MM.1S (cell line): ENCODE results near the gene NFKBIZ.

Source experiments
- DNase-seq: peaks from one replicate; pipeline ENCODE4 v3.0.0-alpha.2; 2015
- H2AFZ ChIP-seq: fragments of 300-600 bp; sonication (generic); 2 replicates; pipeline ENCODE4 v1.6.0; 2016; ENCODE audit warnings: antibody characterized with exemption, low read length
- H3F3A ChIP-seq: fragments of 300-600 bp; sonication (generic); 2 replicates; pipeline ENCODE4 v1.6.1; 2016; ENCODE audit warnings: mild to moderate bottlenecking, antibody characterized with exemption, low read length, moderate library complexity, mixed read lengths; ENCODE audit not compliant: insufficient read depth
- H3K27ac ChIP-seq: fragments of 300-600 bp; sonication (generic); 2 replicates; pipeline ENCODE4 v1.5.1; 2016; ENCODE audit warnings: mild to moderate bottlenecking, low read length
- H3K27me3 ChIP-seq: fragments of 300-600 bp; sonication (generic); replicated peaks from 2 replicates; pipeline ENCODE4 v1.6.0; 2016; ENCODE audit warnings: low read length; ENCODE audit not compliant: insufficient read depth
- H3K36me3 ChIP-seq: fragments of 300-600 bp; sonication (generic); replicated peaks from 2 replicates; pipeline ENCODE4 v1.6.1; 2016; ENCODE audit warnings: mild to moderate bottlenecking, low read length, mixed read lengths; ENCODE audit not compliant: insufficient read depth
- H3K4me1 ChIP-seq: fragments of 300-600 bp; sonication (generic); 2 replicates; pipeline ENCODE4 v1.6.1; 2016; ENCODE audit warnings: low read length, mixed read lengths
- H3K4me2 ChIP-seq: fragments of 300-600 bp; sonication (generic); 2 replicates; pipeline ENCODE4 v1.6.0; 2016; ENCODE audit warnings: low read depth, low read length
- H3K4me3 ChIP-seq: fragments of 300-600 bp; sonication (generic); 2 replicates; pipeline ENCODE4 v1.5.1; 2016; ENCODE audit warnings: low read length, mixed read lengths
- H3K79me2 ChIP-seq: fragments of 300-600 bp; sonication (generic); 2 replicates; pipeline ENCODE4 v1.6.1; 2016; ENCODE audit warnings: mixed run types, low read length, mixed read lengths
- H3K9ac ChIP-seq: fragments of 300-600 bp; sonication (generic); 2 replicates; pipeline ENCODE4 v1.6.1; 2016; ENCODE audit warnings: low read length, mixed read lengths
- H3K9me2 ChIP-seq: fragments of 300-600 bp; sonication (generic); replicated peaks from 2 replicates; pipeline ENCODE4 v1.6.1; 2016; ENCODE audit warnings: mild to moderate bottlenecking, low read length, mixed read lengths; ENCODE audit not compliant: insufficient read depth
- H3K9me3 ChIP-seq: fragments of 300-600 bp; sonication (generic); replicated peaks from 2 replicates; pipeline ENCODE4 v1.6.1; 2016; ENCODE audit warnings: mild to moderate bottlenecking, low read length, mixed read lengths; ENCODE audit not compliant: insufficient read depth
- H4K20me1 ChIP-seq: fragments of 300-600 bp; sonication (generic); 2 replicates; pipeline ENCODE4 v1.6.1; 2016; ENCODE audit warnings: mild to moderate bottlenecking, low read length, moderate library complexity, mixed read lengths; ENCODE audit not compliant: insufficient read depth
- CTCF ChIP-seq: fragments of 300-600 bp; sonication (generic); IDR thresholded peaks from 2 replicates; pipeline ENCODE4 v1.5.1; 2016; ENCODE audit warnings: antibody characterized with exemption, low read length, mixed read lengths
- EZH2 ChIP-seq: fragments of 300-600 bp; sonication (generic); optimal IDR thresholded peaks from 2 replicates; pipeline ENCODE3; 2017; ENCODE audit warnings: low read depth, mild to moderate bottlenecking, antibody characterized with exemption, low read length, mixed read lengths
- EZH2phosphoT487 ChIP-seq: fragments of 300-600 bp; sonication (generic); IDR thresholded peaks from 2 replicates; pipeline ENCODE4 v1.6.1; 2018; ENCODE audit warnings: antibody characterized with exemption, low read length

Gene NFKBIZ

GRCh38 chr3:101854608-101855304 is 5.4 kb downstream of the NFKBIZ start:
- Histone ChIP-seq H3K4me3 (no peak overlapping the region), H3K36me3 (peaks cover 38% of the 10 kb centered on the region), H3K9me2 (no peaks in the 10 kb centered on the region), H3K4me1 (peaks cover 8% of the 10 kb centered on the region), H3K9me3 (no peaks in the 10 kb centered on the region), H3K27me3 (no peaks in the 10 kb centered on the region), H4K20me1 (no peaks in the 10 kb centered on the region), H3F3A (peaks cover 10% of the 10 kb centered on the region), H3K9ac (no peak overlapping the region), H3K4me2 (no peak overlapping the region), H3K79me2 (peaks cover 37% of the 10 kb centered on the region), H3K27ac (no peak overlapping the region), H2AFZ (no peak overlapping the region)
- TF ChIP-seq EZH2phosphoT487 (no peak), CTCF (no peak), EZH2 (no peak)
- no peak for DNase-seq

- no peak overlapping the region for H3K27ac ChIP-seq
- H3K27me3 ChIP-seq = no peaks in the 10 kb centered on the region
- DNase-seq = no peak
- peaks cover 11% of the 10 kb centered on the region for H3K79me2 ChIP-seq
- no peak overlapping the region for H3K4me2 ChIP-seq
- H3K9me2 ChIP-seq = no peaks in the 10 kb centered on the region
- H3K4me1 ChIP-seq = no peaks in the 10 kb centered on the region
- no peaks in the 10 kb centered on the region; the same call in 1 of the 2 replicates for H3F3A ChIP-seq
- TF ChIP-seq EZH2 = no peak
- TF ChIP-seq EZH2phosphoT487 = no peak
- no peak for TF ChIP-seq CTCF
- H2AFZ ChIP-seq = no peak overlapping the region
- no peaks in the 10 kb centered on the region for H4K20me1 ChIP-seq
- no peak overlapping the region for H3K9ac ChIP-seq
- peaks cover 35% of the 10 kb centered on the region for H3K36me3 ChIP-seq
- H3K9me3 ChIP-seq = no peaks in the 10 kb centered on the region
- no peak overlapping the region for H3K4me3 ChIP-seq
These were observed 8.0 kb downstream of the NFKBIZ start for GRCh38 chr3:101857301-101857741.

- H3K36me3 ChIP-seq = peaks cover 22% of the 10 kb centered on the region
- no peaks in the 10 kb centered on the region for H3K9me2 ChIP-seq
- TF ChIP-seq CTCF (no peak), EZH2 (no peak), EZH2phosphoT487 (no peak)
- H3F3A ChIP-seq = no peaks in the 10 kb centered on the region; the same call in 1 of the 2 replicates
- no peaks in the 10 kb centered on the region for H3K9me3 ChIP-seq
- H3K79me2 ChIP-seq = 0 out of 2 replicates have a peak, but pooled peaks cover 2% of the 10 kb centered on the region
- no peak overlapping the region for H3K27ac ChIP-seq
- H3K27me3 ChIP-seq = no peaks in the 10 kb centered on the region
- no peaks in the 10 kb centered on the region for H4K20me1 ChIP-seq
- H2AFZ ChIP-seq = no peak overlapping the region
- H3K4me3 ChIP-seq = no peak overlapping the region
- no peaks in the 10 kb centered on the region for H3K4me1 ChIP-seq
- no peak for DNase-seq
- no peak overlapping the region for H3K9ac ChIP-seq
- H3K4me2 ChIP-seq = no peak overlapping the region
These were observed 9.2 kb downstream of the NFKBIZ start for GRCh38 chr3:101858464-101859030.
